Measurements from ENCODE around the gene EXOSC6. TPM values are rescaled to one million over a fixed set of nuclear protein-coding genes. Genes with fewer than 3 reads are reported as not detected.

Gene EXOSC6
- polyA plus RNA-seq, 1 of the 3 experiments (the other 2 are of a cell fraction), result 10.0 TPM

- DNase-seq, result no peak
- Histone ChIP-seq H3K79me2 (ENCODE audit: insufficient read depth) (peaks cover 6% of the 10 kb centered on the region), H3K27me3 (ENCODE audit: insufficient read depth) (no peaks in the 10 kb centered on the region), H3K4me1 (ENCODE audit: control insufficient read depth in 1 of 2, insufficient read depth in 2 of 2, low read depth in 1 of 2, low read length in 1 of 2) (no peaks in the 10 kb centered on the region; a peak in 1 of 4 replicates), H3K9ac (no peak overlapping the region), H3K9me2 (no peaks in the 10 kb centered on the region), H4K20me1 (ENCODE audit: insufficient read depth) (peaks cover 9% of the 10 kb centered on the region; the same call in 1 of the 2 replicates), H3K9me3 (no peaks in the 10 kb centered on the region), H2AFZ (ENCODE audit: low read depth) (no peak overlapping the region), H3K36me3 (replicated peaks in 1 of 2; ENCODE audit: control insufficient read depth in 1 of 2, insufficient read depth in 2 of 2, low read length in 1 of 2) (peaks cover 45 to 70% of the 10 kb centered on the region in 2 experiments), H3K27ac (ENCODE audit: low read depth in 2 of 2, low read length in 1 of 2) (no peak overlapping the region), H3F3A (replicated peaks; ENCODE audit: insufficient read depth) (peaks cover 21% of the 10 kb centered on the region), H3K4me3 (ENCODE audit: low read depth in 2 of 2, low read length in 1 of 2) (no peak overlapping the region), H3K4me2 (no peak overlapping the region)
- 98% methylated on average over 6 of the region's 9 CpGs for WGBS (ENCODE audit: low lambda C conversion rate)
- POLR2A ChIA-PET, result no interaction called here
- CTCF ChIA-PET, result interaction anchor here (0.8 to 10.1 kb wide), 3 partner anchors 12 to 105 kb away, joined by 3 to 76 read pairs (median 8); no protein-coding TSS in a partner anchor
- TF ChIP-seq TAF1 (IDR thresholded peaks at IDR 0.05; ENCODE audit: borderline replicate concordance, low read depth, low read length), result no peak
- TF ChIP-seq, protein P1, sequence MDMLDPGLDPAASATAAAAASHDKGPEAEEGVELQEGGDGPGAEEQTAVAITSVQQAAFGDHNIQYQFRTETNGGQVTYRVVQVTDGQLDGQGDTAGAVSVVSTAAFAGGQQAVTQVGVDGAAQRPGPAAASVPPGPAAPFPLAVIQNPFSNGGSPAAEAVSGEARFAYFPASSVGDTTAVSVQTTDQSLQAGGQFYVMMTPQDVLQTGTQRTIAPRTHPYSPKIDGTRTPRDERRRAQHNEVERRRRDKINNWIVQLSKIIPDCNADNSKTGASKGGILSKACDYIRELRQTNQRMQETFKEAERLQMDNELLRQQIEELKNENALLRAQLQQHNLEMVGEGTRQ (IDR thresholded peaks at IDR 0.05; ENCODE audit: borderline replicate concordance, low read depth, low read length), result no peak
- no peak for TF ChIP-seq IRF3 (IDR thresholded peaks at IDR 0.05; ENCODE audit: low read depth, low read length)
- no peak for TF ChIP-seq MXI1 (IDR thresholded peaks at IDR 0.05; ENCODE audit: low read depth, low read length)
Observed at GRCh38 chr16:70255574-70255973, 3.8 kb upstream of the EXOSC6 start.

DNA sequence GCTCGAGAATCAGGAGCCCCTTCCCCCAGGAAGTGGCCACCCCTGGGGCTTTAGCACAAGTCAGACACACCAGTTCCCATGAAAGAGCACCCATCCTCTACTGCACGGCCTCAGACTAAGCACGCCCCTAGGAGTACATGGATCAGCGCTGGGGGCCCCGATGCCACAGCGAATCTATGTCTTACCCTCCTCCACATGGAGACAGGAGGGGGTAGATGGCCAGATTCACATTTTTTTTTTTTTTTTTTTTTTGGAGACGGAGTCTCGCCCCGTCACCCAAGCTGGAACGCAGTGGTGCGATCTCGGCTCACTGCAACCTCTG, 3.2 kb upstream of the EXOSC6 start:
- POLR2A ChIA-PET, result no interaction called here
- peaks cover 13% of the 10 kb centered on the region for H3K79me2 ChIP-seq (ENCODE audit: insufficient read depth)
- no peaks in the 10 kb centered on the region for H3K9me2 ChIP-seq
- no peak overlapping the region for H3K4me3 ChIP-seq (ENCODE audit: low read depth in 2 of 2, low read length in 1 of 2)
- no peak overlapping the region for H3K27ac ChIP-seq (ENCODE audit: low read depth in 2 of 2, low read length in 1 of 2)
- H2AFZ ChIP-seq (ENCODE audit: low read depth), result no peak overlapping the region
- H4K20me1 ChIP-seq (ENCODE audit: insufficient read depth), result peaks cover 13% of the 10 kb centered on the region
- no peak for DNase-seq
- no peak overlapping the region for H3K4me2 ChIP-seq
- H3K9me3 ChIP-seq, result no peaks in the 10 kb centered on the region
- WGBS (ENCODE audit: low lambda C conversion rate), result over 99% methylated on average over 11 of the region's 12 CpGs
- TF ChIP-seq CTCF (IDR thresholded peaks at IDR 0.05) (no peak), SIN3A (IDR thresholded peaks at IDR 0.05; ENCODE audit: borderline replicate concordance, low read depth, low read length) (no peak), TEAD4 (IDR thresholded peaks at IDR 0.05; ENCODE audit: borderline replicate concordance, insufficient read depth) (no peak), MXI1 (IDR thresholded peaks at IDR 0.05; ENCODE audit: low read depth, low read length) (no peak), RCOR1 (IDR thresholded peaks at IDR 0.05; ENCODE audit: low read length) (no peak), GABPA (IDR thresholded peaks at IDR 0.05; ENCODE audit: low read depth) (no peak), TAF1 (IDR thresholded peaks at IDR 0.05; ENCODE audit: borderline replicate concordance, low read depth, low read length) (no peak), NFIC (IDR thresholded peaks at IDR 0.05; ENCODE audit: borderline replicate concordance) (no peak)
- TF ChIP-seq, protein P2, sequence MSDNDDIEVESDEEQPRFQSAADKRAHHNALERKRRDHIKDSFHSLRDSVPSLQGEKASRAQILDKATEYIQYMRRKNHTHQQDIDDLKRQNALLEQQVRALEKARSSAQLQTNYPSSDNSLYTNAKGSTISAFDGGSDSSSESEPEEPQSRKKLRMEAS (IDR thresholded peaks at IDR 0.05; ENCODE audit: low read depth), result no peak
- peaks cover 21% of the 10 kb centered on the region for H3F3A ChIP-seq (replicated peaks; ENCODE audit: insufficient read depth)
- H3K36me3 ChIP-seq (replicated peaks in 1 of 2; ENCODE audit: control insufficient read depth in 1 of 2, insufficient read depth in 2 of 2, low read length in 1 of 2), result peaks cover 44 to 64% of the 10 kb centered on the region in 2 experiments
- H3K9ac ChIP-seq, result no peak overlapping the region
- H3K4me1 ChIP-seq (ENCODE audit: control insufficient read depth in 1 of 2, insufficient read depth in 2 of 2, low read depth in 1 of 2, low read length in 1 of 2), result peaks cover 0 to 3% of the 10 kb centered on the region in 2 experiments; a peak in 2 of 4 replicates
- CTCF ChIA-PET, result interaction anchor here (2.3 to 10.1 kb wide), 4 partner anchors 8 to 31 kb away, joined by 8 to 76 read pairs (median 27); no protein-coding TSS in a partner anchor
- H3K27me3 ChIP-seq (ENCODE audit: insufficient read depth), result no peaks in the 10 kb centered on the region

All from SK-N-SH (cell line).